ENCODE measurements around the gene PLLP. TPM values are rescaled to one million over a fixed set of nuclear protein-coding genes. Genes with fewer than 3 reads are reported as not detected.

PLLP gene
- total and polyA plus RNA-seq, 9 of the 15 experiments (the other 6 are each of a cell fraction or from before 2014, with no cell fraction given) = 0.09 to 0.96 (median 0.27) TPM

- TF ChIP-seq ESRRA (IDR thresholded peaks at IDR 0.05; ENCODE audit: borderline replicate concordance, low read depth) = no peak
- no peak for TF ChIP-seq ZNF280A (IDR thresholded peaks at IDR 0.05; ENCODE audit: low read depth, partially characterized antibody)
- no peak for TF ChIP-seq MEF2D (tag; conservative IDR thresholded peaks at IDR 0.05; ENCODE audit: low read depth)
- TF ChIP-seq BCLAF1 (IDR thresholded peaks at IDR 0.05; ENCODE audit: borderline replicate concordance in 1 of 2, control insufficient read depth in 1 of 2, low read depth in 2 of 2, low read length in 1 of 2) = no peak
- no peak for TF ChIP-seq RCOR1 (IDR thresholded peaks at IDR 0.05; ENCODE audit: borderline replicate concordance in 1 of 2, low read depth in 2 of 2, low read length in 2 of 2)
- no peak for TF ChIP-seq PHB (CRISPR knock-in tag; IDR thresholded peaks at IDR 0.05)
- TF ChIP-seq ZNF384 (IDR thresholded peaks at IDR 0.05; ENCODE audit: low read depth, low read length) = 0 out of 2 replicates have a peak, but pooled peaks have one; percentile 30
- TF ChIP-seq NR0B1 (IDR thresholded peaks at IDR 0.05; ENCODE audit: partially characterized antibody) = no peak
- TF ChIP-seq CBFA2T3 (IDR thresholded peaks at IDR 0.05) = no peak
- TF ChIP-seq GABPA (tag; conservative IDR thresholded peaks at IDR 0.05; ENCODE audit: low read depth) = peak; percentile 19; the same call in 1 of the 2 replicates
- no peak for TF ChIP-seq SMAD1 (IDR thresholded peaks at IDR 0.05; ENCODE audit: low read depth, low read length, partially characterized antibody)
- TF ChIP-seq SLC30A9 (CRISPR knock-in tag; IDR thresholded peaks at IDR 0.05) = no peak
- TF ChIP-seq TCF3 (CRISPR knock-in tag; IDR thresholded peaks at IDR 0.05) = peak; percentile 40; the same call in 1 of the 2 replicates
- TF ChIP-seq SRSF7 (optimal IDR thresholded peaks at IDR 0.05; ENCODE audit: low read depth, low read length) = no peak
- TF ChIP-seq HDAC6 (IDR thresholded peaks at IDR 0.05; ENCODE audit: low read depth, low read length) = no peak
- no peak for TF ChIP-seq ZNF589 (CRISPR knock-in tag; IDR thresholded peaks at IDR 0.05; ENCODE audit: low read depth)
These were observed 17.8 kb downstream of the PLLP start (continued) for GRCh38 chr16:57266531-57267260.

All from K562 (cell line).